H1 (cell line): ENCODE measurements around the gene GPATCH11. TPM values are rescaled to one million over a fixed set of nuclear protein-coding genes. Genes with fewer than 3 reads are reported as not detected.

Experiments used
- CTCF ChIA-PET: fragments of 300-600 bp; sonication (Branson Sonifier 250); formaldehyde crosslinking; loops from one replicate; lab custom pipeline; 2021; ENCODE audit not compliant: partially characterized antibody; lab: Charles Lee
- POLR2A ChIA-PET: fragments of 300-600 bp; sonication (Branson Sonifier 250); formaldehyde crosslinking; loops from one replicate; lab custom pipeline; 2021; ENCODE audit warnings: inconsistent platforms; ENCODE audit not compliant: partially characterized antibody; lab: Charles Lee
- DNase-seq, 2 experiments: peaks; one replicate each; pipeline versions ENCODE4 v3.0.0 to v3.0.0-alpha.2; 2010 to 2022; ENCODE audit warnings: low spot score in 2 of 2, low read depth in 1 of 2, mixed read lengths in 1 of 2
- FAIRE-seq: peaks from 2 replicates; lab custom pipeline; 2011; peaks lifted over from hg19 to GRCh38; lab: Jason Lieb, UNC
- H2AFZ ChIP-seq: 2 replicates; pipeline ENCODE4 v1.8.1; 2012; ENCODE audit warnings: low read length, inconsistent platforms
- H2AK5ac ChIP-seq: 2 replicates; pipeline ENCODE4 v1.6.1; 2013; ENCODE audit warnings: low read depth, low read length
- H2BK120ac ChIP-seq: replicated peaks from 2 replicates; pipeline ENCODE3; 2013; ENCODE audit warnings: low read depth, low read length, inconsistent platforms
- H2BK12ac ChIP-seq: 2 replicates; pipeline ENCODE4 v1.6.1; 2013; ENCODE audit warnings: low read depth, low read length
- H2BK15ac ChIP-seq: 2 replicates; pipeline ENCODE4 v1.6.1; 2013; ENCODE audit warnings: low read length
- H2BK20ac ChIP-seq: 2 replicates; pipeline ENCODE4 v1.6.1; 2013; ENCODE audit warnings: low read length
- H2BK5ac ChIP-seq: 2 replicates; pipeline ENCODE4 v1.6.1; 2013; ENCODE audit warnings: low read depth, low read length
- H3K14ac ChIP-seq: 2 replicates; pipeline ENCODE4 v1.6.1; 2013; ENCODE audit warnings: inconsistent platforms; ENCODE audit not compliant: insufficient read length
- H3K18ac ChIP-seq: 2 replicates; pipeline ENCODE4 v1.6.1; 2013; ENCODE audit warnings: low read length; ENCODE audit errors: extremely low read depth
- H3K23ac ChIP-seq: 2 replicates; pipeline ENCODE4 v1.6.1; 2013; ENCODE audit warnings: inconsistent platforms; ENCODE audit not compliant: insufficient read length
- H3K23me2 ChIP-seq: 2 replicates; pipeline ENCODE4 v1.6.1; 2013; ENCODE audit warnings: low read depth, low read length
- H3K27ac ChIP-seq: 2 replicates; pipeline ENCODE4 v1.6.1; 2011; ENCODE audit warnings: low read depth, low read length, inconsistent platforms
- H3K27me3 ChIP-seq, 4 experiments: replicated peaks in 1 of 4; 1 replicate in 1 of 4; 2 replicates in 3 of 4; pipeline versions ENCODE4 v1.6.1 to v1.8.1; 2011 to 2013; ENCODE audit warnings: low read length in 3 of 4, mild to moderate bottlenecking in 3 of 4, inconsistent platforms in 2 of 4, mixed read lengths in 2 of 4, moderate library complexity in 1 of 4; ENCODE audit not compliant: control insufficient read depth in 3 of 4, insufficient read depth in 3 of 4; ENCODE audit errors: extremely low read depth in 1 of 4
- H3K36me3 ChIP-seq, 4 experiments: 2 replicates each; pipeline versions ENCODE4 v1.6.1 to v1.8.1; 2011 to 2013; ENCODE audit warnings: mild to moderate bottlenecking in 4 of 4, low read length in 3 of 4, moderate library complexity in 2 of 4, control low read depth in 1 of 4, inconsistent platforms in 1 of 4; ENCODE audit not compliant: insufficient read depth in 4 of 4, control insufficient read depth in 2 of 4
- H3K4ac ChIP-seq: replicated peaks from 2 replicates; pipeline ENCODE3; 2013; ENCODE audit warnings: low read length, low read depth, mixed read lengths, inconsistent platforms; ENCODE audit not compliant: insufficient read length
- H3K4me1 ChIP-seq, 4 experiments: replicated peaks in 1 of 4; 1 replicate in 1 of 4; 2 replicates in 3 of 4; pipeline versions ENCODE4 v1.6.1 to v1.8.1; 2011 to 2013; ENCODE audit warnings: low read length in 3 of 4, inconsistent platforms in 2 of 4, mixed read lengths in 1 of 4; ENCODE audit not compliant: insufficient read depth in 4 of 4, control insufficient read depth in 3 of 4
- H3K4me2 ChIP-seq, 2 experiments: 2 replicates each; pipeline versions ENCODE4 v1.6.1 to v1.8.1; 2011 to 2013; ENCODE audit warnings: low read depth in 2 of 2, low read length in 2 of 2, control low read depth in 1 of 2, inconsistent platforms in 1 of 2, mild to moderate bottlenecking in 1 of 2; ENCODE audit not compliant: insufficient read depth in 1 of 2
- H3K4me3 ChIP-seq, 4 experiments: fragments of 200-600, 300-600 bp in 1 of 4; sonication (generic), shearing (Covaris generic), sonication (Bioruptor Twin) in 1 of 4; 2 replicates each; pipeline versions ENCODE4 v1.5.1 to v1.8.1; 2011 to 2016; ENCODE audit warnings: low read length in 4 of 4, low read depth in 3 of 4, control low read depth in 2 of 4, inconsistent platforms in 2 of 4, mild to moderate bottlenecking in 2 of 4, mixed read lengths in 1 of 4, moderate library complexity in 1 of 4; ENCODE audit not compliant: insufficient read depth in 2 of 4; ENCODE audit errors: extremely low read depth in 1 of 4
- H3K56ac ChIP-seq: replicated peaks from 2 replicates; pipeline ENCODE3; 2013; ENCODE audit warnings: low read depth, mild to moderate bottlenecking, mixed read lengths, low read length, inconsistent platforms; ENCODE audit not compliant: insufficient read length
- H3K79me1 ChIP-seq: 2 replicates; pipeline ENCODE4 v1.6.1; 2013; ENCODE audit warnings: low read depth, low read length, control low read depth
- H3K79me2 ChIP-seq, 2 experiments: 2 replicates each; pipeline versions ENCODE4 v1.6.1 to v1.8.1; 2012 to 2013; ENCODE audit warnings: low read length in 2 of 2, mild to moderate bottlenecking in 2 of 2, inconsistent platforms in 1 of 2; ENCODE audit not compliant: insufficient read depth in 2 of 2, control insufficient read depth in 1 of 2
- H3K9ac ChIP-seq, 4 experiments: replicated peaks in 1 of 4; 1 replicate in 1 of 4; 2 replicates in 3 of 4; pipeline versions ENCODE4 v1.6.1 to v1.8.1; 2011 to 2013; ENCODE audit warnings: low read depth in 3 of 4, low read length in 3 of 4, control low read depth in 2 of 4, mild to moderate bottlenecking in 2 of 4, moderate library complexity in 2 of 4, inconsistent platforms in 1 of 4; ENCODE audit errors: extremely low read depth in 1 of 4
- H3K9me3 ChIP-seq, 2 experiments: 2 replicates each; pipeline versions ENCODE4 v1.6.1 to v1.8.1; 2012 to 2013; ENCODE audit warnings: mild to moderate bottlenecking in 2 of 2, moderate library complexity in 2 of 2, control low read depth in 1 of 2, inconsistent platforms in 1 of 2, low read depth in 1 of 2, low read length in 1 of 2, mixed read lengths in 1 of 2; ENCODE audit not compliant: insufficient read depth in 2 of 2
- H4K20me1 ChIP-seq, 2 experiments: replicated peaks in 1 of 2; 2 replicates each; pipeline versions ENCODE3 to v1.8.1; 2011 to 2013; ENCODE audit warnings: inconsistent platforms in 2 of 2, low read length in 2 of 2, mild to moderate bottlenecking in 1 of 2; ENCODE audit not compliant: insufficient read depth in 2 of 2, control insufficient read depth in 1 of 2
- H4K5ac ChIP-seq: 2 replicates; pipeline ENCODE4 v1.6.1; 2013; ENCODE audit warnings: low read length, low read depth, mixed read lengths, inconsistent platforms; ENCODE audit not compliant: insufficient read length
- H4K8ac ChIP-seq: 2 replicates; pipeline ENCODE4 v1.8.0; 2013; ENCODE audit warnings: mild to moderate bottlenecking, moderate library complexity, low read length, inconsistent platforms; ENCODE audit not compliant: insufficient read depth; ENCODE audit errors: extremely low read depth
- H4K91ac ChIP-seq: replicated peaks from 2 replicates; pipeline ENCODE3; 2013; ENCODE audit warnings: low read length, mixed read lengths, inconsistent platforms; ENCODE audit not compliant: insufficient read length
- BACH1 ChIP-seq: IDR thresholded peaks from 2 replicates; pipeline ENCODE4 v1.6.1; 2012; ENCODE audit warnings: low read length, improper control_type of control experiment
- BCL11A ChIP-seq, 2 experiments: IDR thresholded peaks; one replicate each; pipeline ENCODE4 v1.6.1; 2011; ENCODE audit warnings: low read depth in 2 of 2, low read length in 2 of 2, mild to moderate bottlenecking in 2 of 2
- CBX5 ChIP-seq: fragments of 300-800, 300-1000 bp; sonication (generic); IDR thresholded peaks from 2 replicates; pipeline ENCODE4 v1.7.1; 2016; ENCODE audit warnings: antibody characterized with exemption, low read length, low read depth
- HDAC6 ChIP-seq: IDR thresholded peaks from one replicate; pipeline ENCODE4 v1.7.1; 2012; ENCODE audit warnings: low read depth, mild to moderate bottlenecking, inconsistent platforms, low read length, moderate library complexity
- KDM4A ChIP-seq: IDR thresholded peaks from one replicate; pipeline ENCODE4 v1.7.1; 2012; ENCODE audit warnings: low read depth, mild to moderate bottlenecking, moderate library complexity, low read length, inconsistent platforms; ENCODE audit not compliant: severe bottlenecking
- PHF8 ChIP-seq: fragments of 200-600 bp; sonication (generic); conservative IDR thresholded peaks from 2 replicates; pipeline ENCODE4 v1.7.1; 2012; ENCODE audit warnings: low read depth, mild to moderate bottlenecking, inconsistent platforms, low read length, moderate library complexity
- RAD21 ChIP-seq, 2 experiments: IDR thresholded peaks in 1 of 2; conservative IDR thresholded peaks in 1 of 2; 2 replicates each; pipeline ENCODE4 v1.6.1; 2011; ENCODE audit warnings: low read depth in 2 of 2, low read length in 2 of 2, improper control_type of control experiment in 1 of 2, inconsistent platforms in 1 of 2, mild to moderate bottlenecking in 1 of 2, moderate library complexity in 1 of 2
- RXRA ChIP-seq: IDR thresholded peaks from 2 replicates; pipeline ENCODE4 v1.6.1; 2011; ENCODE audit warnings: low read depth, mild to moderate bottlenecking, low read length, moderate library complexity; ENCODE audit not compliant: insufficient read depth
- SIN3A ChIP-seq, 2 experiments: IDR thresholded peaks in 1 of 2; conservative IDR thresholded peaks in 1 of 2; 2 replicates each; pipeline ENCODE4 v1.6.1; 2011 to 2012; ENCODE audit warnings: low read length in 2 of 2, improper control_type of control experiment in 1 of 2, low read depth in 1 of 2, mild to moderate bottlenecking in 1 of 2
- SP2 ChIP-seq: IDR thresholded peaks from 2 replicates; pipeline ENCODE4 v1.6.1; 2012; ENCODE audit warnings: mild to moderate bottlenecking, low read length, inconsistent platforms
- TAF7 ChIP-seq: optimal IDR thresholded peaks from 2 replicates; pipeline ENCODE3; 2011; ENCODE audit warnings: low read depth, mild to moderate bottlenecking, inconsistent platforms, low read length, moderate library complexity, borderline replicate concordance
- YY1 ChIP-seq: IDR thresholded peaks from 2 replicates; pipeline ENCODE4 v1.6.1; 2011; ENCODE audit warnings: low read depth, mild to moderate bottlenecking, low read length
- WGBS, 2 experiments: shearing (Covaris generic) in 1 of 2; methylation state at CpG; one replicate each; pipeline versions ENCODE4 v1.1.6 to v1.1.7; 2013 to 2015; ENCODE audit warnings: low lambda C conversion rate in 2 of 2, mixed read lengths in 2 of 2, inconsistent platforms in 1 of 2, low coverage in 1 of 2, missing lambda C conversion rate in 1 of 2; ENCODE audit not compliant: insufficient replicate concordance in 2 of 2, insufficient coverage in 1 of 2, insufficient read length in 1 of 2; ENCODE audit errors: extremely low coverage in 1 of 2, missing lambda C conversion rate in 1 of 2; 5-methylcytosine and 5-hydroxymethylcytosine counted together
- polyA plus RNA-seq, 7 experiments: library from polyadenylated mRNA; depleted of rRNA in 3 of 7; stranded (reverse) in 5 of 7; unstranded in 2 of 7; fragments of >200 nt in 5 of 7; fragments of 200-250 nt in 2 of 7; gene quantifications; 1 replicate in 5 of 7; 2 replicates in 1 of 7; 4 replicates in 1 of 7; pipeline versions ENCODE4 v1.2.1 to v1.2.3, GENCODE V29; 2011 to 2013; ENCODE audit warnings: missing spikeins in 2 of 7, mixed read lengths in 2 of 7
- total RNA-seq: library from RNA; stranded (reverse); fragmentation: NEBNext Ultra II Directional; extraction: Animal tissue kit (Norgen Biotek cat#: 25700); gene quantifications from 2 replicates; pipeline ENCODE4 v1.2.1, GENCODE V29; 2021
- TF ChIP-seq, protein P1 (sequence below): IDR thresholded peaks from 2 replicates; pipeline ENCODE4 v1.6.1; 2011; ENCODE audit warnings: low read length, improper control_type of control experiment

GPATCH11 gene
- total and polyA plus RNA-seq, 2 of the 8 experiments (the other 6 are each of a cell fraction or from before 2014, with no cell fraction given): 0.60 to 3.4 TPM

DNA sequence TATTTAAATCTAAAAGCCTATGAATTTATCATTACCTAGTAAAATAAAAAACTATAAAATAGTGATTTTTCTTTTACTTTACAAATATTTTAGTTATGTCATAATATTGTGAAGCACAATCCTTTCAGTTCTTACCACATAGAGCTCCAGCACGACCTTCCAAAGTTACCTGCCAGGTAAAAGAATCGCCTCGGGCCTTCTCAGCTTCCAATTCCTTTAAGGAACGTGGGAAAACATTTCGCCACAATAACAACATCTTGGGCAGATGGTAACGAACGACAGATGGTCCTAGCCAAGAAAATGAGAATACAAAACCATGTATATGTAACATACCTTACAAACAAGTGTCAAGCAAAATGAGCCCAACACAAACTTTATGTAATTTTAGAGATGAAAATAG is 23.9 kb upstream of the GPATCH11 start:
- no peak overlapping the region for H3K4me3 ChIP-seq
- H2BK120ac ChIP-seq: no peak overlapping the region
- no peak overlapping the region for H3K56ac ChIP-seq
- no peak overlapping the region for H3K18ac ChIP-seq
- no peak overlapping the region for H2BK15ac ChIP-seq
- no peak overlapping the region for H2AK5ac ChIP-seq
- no peak overlapping the region for H3K4me2 ChIP-seq
- no peaks in the 10 kb centered on the region for H3K27me3 ChIP-seq
- no peak overlapping the region for H3K23ac ChIP-seq
- H3K9ac ChIP-seq: no peak overlapping the region
- no peak overlapping the region for H2AFZ ChIP-seq
- H3K36me3 ChIP-seq: peaks cover 0 to 34% (median 5%) of the 10 kb centered on the region in 4 experiments; a peak in 4 of 8 replicates
- H3K9me3 ChIP-seq: no peaks in the 10 kb centered on the region
- H4K20me1 ChIP-seq: no peaks in the 10 kb centered on the region
- H3K4me1 ChIP-seq: no peaks in the 10 kb centered on the region
- H2BK20ac ChIP-seq: no peak overlapping the region
- H3K27ac ChIP-seq: no peak overlapping the region
- ChIA-PET CTCF (no interaction called here), POLR2A (no interaction called here)
- H4K5ac ChIP-seq: no peak overlapping the region
- H4K91ac ChIP-seq: no peak overlapping the region
- H3K79me2 ChIP-seq: no peaks in the 10 kb centered on the region
- no peak overlapping the region for H3K14ac ChIP-seq
- H4K8ac ChIP-seq: no peak overlapping the region
- FAIRE-seq: no peak
- no peaks in the 10 kb centered on the region for H3K23me2 ChIP-seq
- H3K4ac ChIP-seq: no peak overlapping the region
- DNase-seq: no peak
- H3K79me1 ChIP-seq: no peaks in the 10 kb centered on the region
- WGBS, 2 experiments: 95% methylated on average over 7 of the region's 7 CpGs; no CpG with 5 or more reads in 1 of the 2 experiments
- no peak overlapping the region for H2BK5ac ChIP-seq
- H2BK12ac ChIP-seq: no peak overlapping the region
- TF ChIP-seq KDM4A (no peak), PHF8 (no peak), SP2 (no peak), SIN3A (conservative IDR thresholded peaks at IDR 0.05 in 1 of 2, IDR thresholded peaks at IDR 0.05 in 1 of 2; ENCODE audit: low read depth in 1 of 2, low read length in 2 of 2) (no peak), RAD21 (IDR thresholded peaks at IDR 0.05 in 1 of 2, conservative IDR thresholded peaks at IDR 0.05 in 1 of 2; ENCODE audit: low read depth in 2 of 2, low read length in 2 of 2) (no peak), HDAC6 (no peak), TAF7 (no peak), BACH1 (no peak), RXRA (no peak), BCL11A (IDR thresholded peaks at IDR 0.05; ENCODE audit: low read depth in 2 of 2, low read length in 2 of 2) (no peak), YY1 (no peak), CBX5 (no peak)
- TF ChIP-seq, protein P1, sequence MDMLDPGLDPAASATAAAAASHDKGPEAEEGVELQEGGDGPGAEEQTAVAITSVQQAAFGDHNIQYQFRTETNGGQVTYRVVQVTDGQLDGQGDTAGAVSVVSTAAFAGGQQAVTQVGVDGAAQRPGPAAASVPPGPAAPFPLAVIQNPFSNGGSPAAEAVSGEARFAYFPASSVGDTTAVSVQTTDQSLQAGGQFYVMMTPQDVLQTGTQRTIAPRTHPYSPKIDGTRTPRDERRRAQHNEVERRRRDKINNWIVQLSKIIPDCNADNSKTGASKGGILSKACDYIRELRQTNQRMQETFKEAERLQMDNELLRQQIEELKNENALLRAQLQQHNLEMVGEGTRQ: no peak
